ENCODE results near the gene MACROH2A1.

MACROH2A1 gene

DNA sequence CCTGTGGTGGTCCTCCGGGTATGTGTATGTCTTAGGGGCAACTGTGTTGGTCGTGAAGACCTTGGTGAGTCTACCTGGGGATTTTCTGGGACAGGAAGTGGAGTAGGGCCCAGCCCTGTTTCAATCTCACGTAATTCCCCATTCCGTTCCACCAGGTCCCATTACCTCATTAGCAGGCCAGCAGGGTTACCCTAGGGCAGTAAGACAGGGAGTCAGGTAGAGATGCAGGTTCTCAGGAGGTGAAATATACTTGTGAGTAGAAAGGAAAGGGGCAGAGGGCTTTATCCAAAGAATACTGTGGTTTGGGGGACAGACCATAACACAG lies 56.5 kb downstream of the MACROH2A1 start:
- TF ChIP-seq POLR2A (IDR thresholded peaks at IDR 0.05; ENCODE audit: low read depth, low read length) (no peak), TAF1 (IDR thresholded peaks at IDR 0.05; ENCODE audit: borderline replicate concordance, low read depth, low read length) (no peak), POLR2AphosphoS5 (IDR thresholded peaks at IDR 0.05; ENCODE audit: low read depth, low read length) (no peak)
- DNase-seq (ENCODE audit: insufficient read length): no peak
- no peak for FAIRE-seq

GRCh38 chr5:135341696-135342550 lies 57.1 kb downstream of the MACROH2A1 start:
- TF ChIP-seq TAF1 (IDR thresholded peaks at IDR 0.05; ENCODE audit: borderline replicate concordance, low read depth, low read length): no peak
- no peak for TF ChIP-seq POLR2A (IDR thresholded peaks at IDR 0.05; ENCODE audit: low read depth, low read length)
- no peak for TF ChIP-seq POLR2AphosphoS5 (IDR thresholded peaks at IDR 0.05; ENCODE audit: low read depth, low read length)
- FAIRE-seq: peak; percentile 71
- DNase-seq (ENCODE audit: insufficient read length): no peak

- DNase-seq (ENCODE audit: insufficient read length) (no peak), FAIRE-seq (no peak)
- no peak for TF ChIP-seq POLR2A (IDR thresholded peaks at IDR 0.05; ENCODE audit: low read depth, low read length)
- no peak for TF ChIP-seq TAF1 (IDR thresholded peaks at IDR 0.05; ENCODE audit: borderline replicate concordance, low read depth, low read length)
- TF ChIP-seq POLR2AphosphoS5 (IDR thresholded peaks at IDR 0.05; ENCODE audit: low read depth, low read length): no peak
Observed at GRCh38 chr5:135341016-135341666, 57.9 kb downstream of the MACROH2A1 start.

DNA sequence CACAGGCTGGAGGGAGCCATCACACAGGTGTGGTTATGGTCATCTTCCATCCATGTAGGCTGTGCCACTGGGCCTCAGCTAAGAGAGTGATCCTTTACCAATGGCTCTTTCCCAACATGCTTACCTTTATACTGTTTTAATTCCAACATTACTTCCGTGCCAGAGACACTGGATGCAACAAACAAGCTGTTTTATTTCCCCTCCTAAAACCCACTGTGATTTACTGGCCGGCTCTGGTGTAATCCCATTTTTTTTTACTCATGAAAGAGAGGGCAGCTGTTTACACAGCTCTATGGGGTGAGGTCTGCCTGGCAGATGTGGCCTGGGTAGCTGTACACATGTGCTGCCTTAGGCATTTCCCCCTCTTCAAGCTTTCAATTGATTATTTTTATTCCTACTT lies 58.5 kb downstream of the MACROH2A1 start:
- TF ChIP-seq POLR2AphosphoS5 (IDR thresholded peaks at IDR 0.05; ENCODE audit: low read depth, low read length) (no peak), TAF1 (IDR thresholded peaks at IDR 0.05; ENCODE audit: borderline replicate concordance, low read depth, low read length) (no peak), POLR2A (IDR thresholded peaks at IDR 0.05; ENCODE audit: low read depth, low read length) (no peak)
- DNase-seq (ENCODE audit: insufficient read length) (no peak), FAIRE-seq (no peak)

DNA sequence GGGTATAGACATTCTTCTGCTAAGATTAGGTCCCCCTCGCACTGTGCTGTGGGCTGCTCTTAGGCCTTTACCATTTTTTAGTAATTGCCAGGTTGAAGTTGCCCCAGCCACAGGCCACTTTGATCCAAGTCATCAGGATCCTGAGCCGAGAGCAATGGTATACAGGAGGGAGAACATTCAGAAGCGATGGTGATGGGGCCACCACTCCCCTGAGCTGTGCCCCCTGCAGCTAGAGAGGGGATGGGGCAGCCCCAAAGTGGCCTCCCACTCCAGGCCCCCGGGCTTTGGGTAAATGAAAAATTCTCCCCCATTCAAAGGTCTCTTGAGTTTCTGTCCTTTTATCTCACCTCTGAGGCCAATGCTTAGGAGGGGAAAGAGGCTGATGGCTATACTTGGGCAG lies 59.4 kb downstream of the MACROH2A1 start:
- FAIRE-seq (no peak), DNase-seq (ENCODE audit: insufficient read length) (no peak)
- TF ChIP-seq POLR2A (IDR thresholded peaks at IDR 0.05; ENCODE audit: low read depth, low read length): no peak
- no peak for TF ChIP-seq TAF1 (IDR thresholded peaks at IDR 0.05; ENCODE audit: borderline replicate concordance, low read depth, low read length)
- TF ChIP-seq POLR2AphosphoS5 (IDR thresholded peaks at IDR 0.05; ENCODE audit: low read depth, low read length): no peak

DNA sequence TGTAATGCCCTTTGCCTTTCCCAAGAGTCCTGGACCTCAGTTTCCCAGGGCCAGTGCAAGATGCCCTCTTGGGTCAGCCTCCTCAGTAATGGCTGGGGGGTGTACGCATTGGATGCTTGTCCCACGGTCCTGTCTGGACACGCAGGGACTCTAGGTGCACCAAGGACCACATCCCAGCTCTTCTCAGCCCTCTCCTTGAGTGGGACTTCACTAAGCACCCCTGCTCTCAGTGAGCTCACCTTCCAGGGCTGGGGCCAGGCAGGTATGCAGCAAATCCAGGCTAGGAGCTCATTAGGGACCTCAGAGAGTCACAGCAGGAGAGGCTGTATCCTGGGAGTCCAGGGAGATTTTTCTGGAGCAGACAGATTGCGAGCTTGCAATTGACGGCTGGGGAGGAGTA lies 59.8 kb downstream of the MACROH2A1 start:
- TF ChIP-seq POLR2AphosphoS5 (IDR thresholded peaks at IDR 0.05; ENCODE audit: low read depth, low read length) (no peak), POLR2A (IDR thresholded peaks at IDR 0.05; ENCODE audit: low read depth, low read length) (no peak), TAF1 (IDR thresholded peaks at IDR 0.05; ENCODE audit: borderline replicate concordance, low read depth, low read length) (no peak)
- DNase-seq (ENCODE audit: insufficient read length): no peak
- no peak for FAIRE-seq

GRCh38 chr5:135337064-135337463 lies 62.0 kb downstream of the MACROH2A1 start:
- FAIRE-seq: no peak
- TF ChIP-seq POLR2A (IDR thresholded peaks at IDR 0.05; ENCODE audit: low read depth, low read length) (no peak), TAF1 (IDR thresholded peaks at IDR 0.05; ENCODE audit: borderline replicate concordance, low read depth, low read length) (no peak), POLR2AphosphoS5 (IDR thresholded peaks at IDR 0.05; ENCODE audit: low read depth, low read length) (no peak)
- DNase-seq (ENCODE audit: insufficient read length): no peak

- FAIRE-seq: no peak
- no peak for DNase-seq (ENCODE audit: insufficient read length)
- TF ChIP-seq TAF1 (IDR thresholded peaks at IDR 0.05; ENCODE audit: borderline replicate concordance, low read depth, low read length) (no peak), POLR2AphosphoS5 (IDR thresholded peaks at IDR 0.05; ENCODE audit: low read depth, low read length) (no peak)
Observed at GRCh38 chr5:135335031-135335828, 63.8 kb downstream of the MACROH2A1 start.

DNA sequence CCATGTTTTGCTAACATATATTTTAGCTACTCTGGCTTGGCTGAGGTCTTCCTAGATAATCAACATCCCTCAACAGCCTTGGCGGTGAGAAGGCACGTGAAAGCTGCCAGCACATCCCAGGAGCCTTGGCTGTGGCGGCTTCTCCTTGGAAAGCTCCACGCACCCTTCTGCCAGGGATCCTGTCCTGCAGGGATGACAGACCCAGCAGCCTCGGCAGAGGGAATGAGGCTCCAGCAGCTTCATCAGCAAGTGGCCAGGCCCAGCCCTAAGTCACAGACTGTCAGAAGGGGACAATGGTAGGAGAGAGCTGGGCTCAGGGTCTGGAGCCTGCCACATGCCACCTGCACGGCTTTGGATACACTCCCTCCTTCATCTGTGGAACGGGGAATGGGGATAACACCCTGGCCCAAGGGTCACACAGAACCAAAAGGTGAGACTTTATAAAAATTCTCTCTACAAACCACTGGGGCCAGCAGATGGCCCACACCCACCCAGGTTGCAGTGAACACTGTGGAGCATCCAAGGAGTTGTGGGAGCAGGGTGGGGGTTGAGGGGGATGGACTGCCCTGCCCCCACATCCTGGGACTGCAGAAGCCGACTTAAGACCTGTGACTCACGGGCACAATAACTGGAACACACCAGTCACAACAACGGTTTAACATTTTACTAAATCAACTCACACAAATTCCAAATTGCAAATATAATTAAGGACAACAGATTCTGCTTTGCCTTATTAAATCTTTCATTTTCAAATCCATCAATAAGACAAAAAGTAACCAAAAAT lies 65.1 kb downstream of the MACROH2A1 start:
- no peak for TF ChIP-seq POLR2AphosphoS5 (IDR thresholded peaks at IDR 0.05; ENCODE audit: low read depth, low read length)
- no peak for TF ChIP-seq POLR2A (IDR thresholded peaks at IDR 0.05; ENCODE audit: low read depth, low read length)
- no peak for TF ChIP-seq TAF1 (IDR thresholded peaks at IDR 0.05; ENCODE audit: borderline replicate concordance, low read depth, low read length)
- no peak for DNase-seq (ENCODE audit: insufficient read length)
- FAIRE-seq: no peak

GRCh38 chr5:135332519-135333150 lies 66.4 kb downstream of the MACROH2A1 start:
- no peak for DNase-seq (ENCODE audit: insufficient read length)
- no peak for TF ChIP-seq POLR2AphosphoS5 (IDR thresholded peaks at IDR 0.05; ENCODE audit: low read depth, low read length)
- TF ChIP-seq POLR2A (IDR thresholded peaks at IDR 0.05; ENCODE audit: low read depth, low read length): no peak
- TF ChIP-seq TAF1 (IDR thresholded peaks at IDR 0.05; ENCODE audit: borderline replicate concordance, low read depth, low read length): no peak
- FAIRE-seq: peak; percentile 70
